ENCODE measurements around the gene CD5L. TPM values are rescaled to one million over a fixed set of nuclear protein-coding genes. Genes with fewer than 3 reads are reported as not detected.

The CD5L gene
- total and polyA plus RNA-seq, 2 donors from 2014 or later = 0.19 TPM; not detected in 1

GRCh38 chr1:157819896-157820295, 21.7 kb downstream of the CD5L start, which contains the start of gene FCRL1:
TSS of gene FCRL1 (minus strand) at chr1:157820120. CDS start at chr1:157820037, 83 bp downstream.
- TF ChIP-seq, protein P1, sequence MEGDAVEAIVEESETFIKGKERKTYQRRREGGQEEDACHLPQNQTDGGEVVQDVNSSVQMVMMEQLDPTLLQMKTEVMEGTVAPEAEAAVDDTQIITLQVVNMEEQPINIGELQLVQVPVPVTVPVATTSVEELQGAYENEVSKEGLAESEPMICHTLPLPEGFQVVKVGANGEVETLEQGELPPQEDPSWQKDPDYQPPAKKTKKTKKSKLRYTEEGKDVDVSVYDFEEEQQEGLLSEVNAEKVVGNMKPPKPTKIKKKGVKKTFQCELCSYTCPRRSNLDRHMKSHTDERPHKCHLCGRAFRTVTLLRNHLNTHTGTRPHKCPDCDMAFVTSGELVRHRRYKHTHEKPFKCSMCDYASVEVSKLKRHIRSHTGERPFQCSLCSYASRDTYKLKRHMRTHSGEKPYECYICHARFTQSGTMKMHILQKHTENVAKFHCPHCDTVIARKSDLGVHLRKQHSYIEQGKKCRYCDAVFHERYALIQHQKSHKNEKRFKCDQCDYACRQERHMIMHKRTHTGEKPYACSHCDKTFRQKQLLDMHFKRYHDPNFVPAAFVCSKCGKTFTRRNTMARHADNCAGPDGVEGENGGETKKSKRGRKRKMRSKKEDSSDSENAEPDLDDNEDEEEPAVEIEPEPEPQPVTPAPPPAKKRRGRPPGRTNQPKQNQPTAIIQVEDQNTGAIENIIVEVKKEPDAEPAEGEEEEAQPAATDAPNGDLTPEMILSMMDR (IDR thresholded peaks at IDR 0.05; ENCODE audit: borderline replicate concordance, extremely low read depth, insufficient read depth) = no peak
- Histone ChIP-seq H3K4me3 (ENCODE audit: low read length in 3 of 3) (no peak within 1 kb of the TSS), H3K27ac (ENCODE audit: low read depth in 2 of 2, low read length in 2 of 2) (no peak within 1 kb of the TSS), H3K4me1 (ENCODE audit: control insufficient read depth in 2 of 3, insufficient read depth in 2 of 3, low read depth in 1 of 3, low read length in 3 of 3) (no peaks in the 10 kb centered on the region), H3K9ac (ENCODE audit: low read length in 3 of 3) (no peak within 1 kb of the TSS), H3K9me3 (ENCODE audit: control insufficient read depth in 2 of 3, insufficient read depth in 1 of 3, low read length in 3 of 3) (no peaks in the 10 kb centered on the region), H3K36me3 (ENCODE audit: control insufficient read depth in 2 of 3, insufficient read depth in 3 of 3, low read length in 3 of 3) (no peaks in the 10 kb centered on the region), H3K27me3 (ENCODE audit: control insufficient read depth, insufficient read depth, low read length) (no peaks in the 10 kb centered on the region)
- DNase-seq (no peak), FAIRE-seq (no peak)
- intact Hi-C loops (cut with DNase I) = no loop called here

DNA sequence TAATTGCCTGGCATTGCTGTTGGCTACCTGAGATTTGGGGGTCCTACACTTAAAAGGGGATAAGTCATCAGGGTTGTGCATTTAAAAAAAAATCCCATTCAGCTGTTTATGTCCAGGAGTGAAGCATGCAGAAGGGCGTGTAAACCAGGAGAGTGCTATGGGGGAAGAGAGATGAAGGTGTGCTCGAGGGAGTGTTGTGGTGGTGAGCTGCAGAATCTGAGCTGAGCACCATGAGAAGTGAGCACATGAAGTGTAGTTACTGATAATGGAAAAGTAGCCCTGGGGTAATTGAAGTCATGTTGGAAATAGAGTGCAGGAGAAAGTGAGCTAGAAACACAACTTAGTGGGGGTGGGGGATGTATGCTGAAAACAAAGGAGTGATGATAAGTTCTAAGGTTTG, 22.4 kb downstream of the CD5L start:
- Histone ChIP-seq H3K27me3 (ENCODE audit: control insufficient read depth, insufficient read depth, low read length) (no peaks in the 10 kb centered on the region), H3K9ac (ENCODE audit: low read length in 3 of 3) (no peak overlapping the region), H3K9me3 (ENCODE audit: control insufficient read depth in 2 of 3, insufficient read depth in 1 of 3, low read length in 3 of 3) (no peaks in the 10 kb centered on the region), H3K4me3 (ENCODE audit: low read length in 3 of 3) (no peak overlapping the region), H3K27ac (ENCODE audit: low read depth in 2 of 2, low read length in 2 of 2) (no peak overlapping the region), H3K4me1 (ENCODE audit: control insufficient read depth in 2 of 3, insufficient read depth in 2 of 3, low read depth in 1 of 3, low read length in 3 of 3) (no peaks in the 10 kb centered on the region), H3K36me3 (ENCODE audit: control insufficient read depth in 2 of 3, insufficient read depth in 3 of 3, low read length in 3 of 3) (no peaks in the 10 kb centered on the region)
- no peak for DNase-seq
- TF ChIP-seq, protein P1 (IDR thresholded peaks at IDR 0.05; ENCODE audit: borderline replicate concordance, extremely low read depth, insufficient read depth) = no peak
- intact Hi-C loops (cut with DNase I) = no loop called here
- FAIRE-seq = no peak

GRCh38 chr1:157813269-157813668, 28.3 kb downstream of the CD5L start:
- no peak overlapping the region for H3K4me3 ChIP-seq (ENCODE audit: low read length in 3 of 3)
- no peak overlapping the region for H3K27ac ChIP-seq (ENCODE audit: low read depth in 2 of 2, low read length in 2 of 2)
- H3K27me3 ChIP-seq (ENCODE audit: control insufficient read depth, insufficient read depth, low read length) = no peaks in the 10 kb centered on the region
- TF ChIP-seq, protein P1 (IDR thresholded peaks at IDR 0.05; ENCODE audit: borderline replicate concordance, extremely low read depth, insufficient read depth) = no peak
- H3K9me3 ChIP-seq (ENCODE audit: control insufficient read depth in 2 of 3, insufficient read depth in 1 of 3, low read length in 3 of 3) = peaks cover 0 to 5% (median 0%) of the 10 kb centered on the region in 3 donors
- no peaks in the 10 kb centered on the region for H3K36me3 ChIP-seq (ENCODE audit: control insufficient read depth in 2 of 3, insufficient read depth in 3 of 3, low read length in 3 of 3)
- DNase-seq (no peak), FAIRE-seq (no peak)
- H3K4me1 ChIP-seq (ENCODE audit: control insufficient read depth in 2 of 3, insufficient read depth in 2 of 3, low read depth in 1 of 3, low read length in 3 of 3) = no peaks in the 10 kb centered on the region
- intact Hi-C loops (cut with DNase I) = no loop called here
- no peak overlapping the region for H3K9ac ChIP-seq (ENCODE audit: low read length in 3 of 3)
